ENCODE results near the gene NPW. TPM values are rescaled to one million over a fixed set of nuclear protein-coding genes. Genes with fewer than 3 reads are reported as not detected.

Gene NPW
- total and polyA plus RNA-seq, 9 of the 15 experiments (the other 6 are each of a cell fraction or from before 2014, with no cell fraction given): 0.14 to 4.0 (median 2.6) TPM; not detected in 4

DNA sequence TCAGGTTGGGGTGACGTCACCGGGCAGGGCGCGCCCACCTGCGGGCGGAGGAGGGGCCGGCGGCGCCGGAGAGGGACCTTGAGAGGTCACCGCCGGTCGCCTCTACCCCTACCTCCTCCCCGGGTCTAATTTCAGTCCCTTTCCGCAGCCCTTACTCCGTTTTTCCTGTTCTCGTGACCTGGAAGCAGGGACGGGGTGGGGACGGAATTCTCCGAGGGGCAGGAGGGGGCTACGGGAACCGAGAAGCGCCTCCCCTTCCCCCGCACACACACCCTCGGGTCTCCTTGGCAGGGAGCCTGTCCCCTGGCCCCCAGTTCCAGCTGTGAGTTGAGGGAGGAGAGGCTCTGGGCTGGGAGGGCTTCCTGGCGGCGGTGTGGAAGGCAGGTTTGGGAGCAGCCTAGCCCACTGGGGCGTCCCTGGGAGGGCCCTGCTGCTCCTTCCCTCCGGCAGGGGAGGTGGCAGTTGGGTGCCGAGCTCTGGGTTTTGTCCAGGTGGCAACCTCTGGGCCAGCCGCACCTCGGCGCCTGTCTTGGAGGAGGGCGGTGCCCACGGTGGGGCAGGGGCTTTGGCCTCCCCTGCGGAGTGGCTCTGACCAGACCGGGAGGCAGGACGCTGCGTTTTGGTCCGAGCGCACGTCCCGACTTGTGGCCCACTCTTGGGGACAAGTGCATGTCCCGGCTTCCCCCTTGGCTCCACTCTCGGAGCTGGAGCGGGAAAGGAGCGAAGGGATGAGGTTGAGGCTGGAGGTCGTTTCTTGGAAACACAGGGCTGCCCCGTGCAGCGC, 29.0 kb upstream of the NPW start (continued):
- TF ChIP-seq, protein P1, sequence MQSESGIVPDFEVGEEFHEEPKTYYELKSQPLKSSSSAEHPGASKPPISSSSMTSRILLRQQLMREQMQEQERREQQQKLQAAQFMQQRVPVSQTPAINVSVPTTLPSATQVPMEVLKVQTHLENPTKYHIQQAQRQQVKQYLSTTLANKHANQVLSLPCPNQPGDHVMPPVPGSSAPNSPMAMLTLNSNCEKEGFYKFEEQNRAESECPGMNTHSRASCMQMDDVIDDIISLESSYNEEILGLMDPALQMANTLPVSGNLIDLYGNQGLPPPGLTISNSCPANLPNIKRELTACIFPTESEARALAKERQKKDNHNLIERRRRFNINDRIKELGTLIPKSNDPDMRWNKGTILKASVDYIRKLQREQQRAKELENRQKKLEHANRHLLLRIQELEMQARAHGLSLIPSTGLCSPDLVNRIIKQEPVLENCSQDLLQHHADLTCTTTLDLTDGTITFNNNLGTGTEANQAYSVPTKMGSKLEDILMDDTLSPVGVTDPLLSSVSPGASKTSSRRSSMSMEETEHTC (IDR thresholded peaks at IDR 0.05): no peak
- TF ChIP-seq POLR2AphosphoS5 (IDR thresholded peaks at IDR 0.05; ENCODE audit: control insufficient read depth, insufficient read depth, low read depth, low read length) (no peak), NCOA2 (IDR thresholded peaks at IDR 0.05; ENCODE audit: partially characterized antibody in 2 of 2) (no peak), STAT5B (CRISPR knock-in tag; IDR thresholded peaks at IDR 0.05) (no peak), HSF4 (CRISPR knock-in tag; IDR thresholded peaks at IDR 0.05; ENCODE audit: borderline replicate concordance) (no peak), ZNF133 (CRISPR knock-in tag; IDR thresholded peaks at IDR 0.05) (no peak), ELF2 (CRISPR knock-in tag; IDR thresholded peaks at IDR 0.05) (no peak), ZNF280B (CRISPR knock-in tag; IDR thresholded peaks at IDR 0.05) (no peak), RBM22 (IDR thresholded peaks at IDR 0.05; ENCODE audit: low read depth, low read length, poor library complexity, severe bottlenecking) (no peak), TCFL5 (CRISPR knock-in tag; conservative IDR thresholded peaks at IDR 0.05) (no peak), PPARD (CRISPR knock-in tag; IDR thresholded peaks at IDR 0.05) (no peak), ILF3 (IDR thresholded peaks at IDR 0.05; ENCODE audit: borderline replicate concordance) (no peak), UBTF (IDR thresholded peaks at IDR 0.05; ENCODE audit: borderline replicate concordance in 1 of 2, low read depth in 2 of 2, low read length in 2 of 2) (no peak), VEZF1 (CRISPR knock-in tag; IDR thresholded peaks at IDR 0.05) (peak; percentile 48; the same call in 1 of the 2 replicates), SPI1 (IDR thresholded peaks at IDR 0.05; ENCODE audit: borderline replicate concordance, low read depth, low read length) (no peak), ZNF316 (IDR thresholded peaks at IDR 0.05) (no peak), ARID3B (CRISPR knock-in tag; IDR thresholded peaks at IDR 0.05; ENCODE audit: borderline replicate concordance) (no peak), BACH1 (tag; IDR thresholded peaks at IDR 0.05) (no peak)

Measured in K562 (cell line).